BLaER1 treated with 17β-estradiol and CSF1 and Interleukin-3, amounts not matched to agents 10 nM and 100 nM (cell line): Measurements from ENCODE around the gene MYOG.

Experiments used
- H3K27ac ChIP-seq, 11 experiments: shearing (Covaris generic); formaldehyde crosslinking; 2 replicates each; pipeline ENCODE4 v1.8.1; 2022
- H3K27me3 ChIP-seq, 11 experiments: shearing (Covaris generic); formaldehyde crosslinking; 2 replicates each; pipeline ENCODE4 v1.8.1; 2022
- H3K36me3 ChIP-seq, 11 experiments: shearing (Covaris generic); formaldehyde crosslinking; 2 replicates each; pipeline ENCODE4 v1.8.1; 2022
- H3K4me1 ChIP-seq, 10 experiments: shearing (Covaris generic); formaldehyde crosslinking; 2 replicates each; pipeline ENCODE4 v1.8.1; 2022
- H3K4me2 ChIP-seq, 11 experiments: shearing (Covaris generic); formaldehyde crosslinking; 2 replicates each; pipeline ENCODE4 v1.8.1; 2022
- H3K4me3 ChIP-seq, 10 experiments: shearing (Covaris generic); formaldehyde crosslinking; 2 replicates each; pipeline ENCODE4 v1.8.1; 2022
- H3K9ac ChIP-seq, 11 experiments: shearing (Covaris generic); formaldehyde crosslinking; 2 replicates each; pipeline ENCODE4 v1.8.1; 2022
- H3K9me3 ChIP-seq, 11 experiments: shearing (Covaris generic); formaldehyde crosslinking; replicated peaks in 1 of 11; 2 replicates each; pipeline ENCODE4 v1.8.1; 2022
- H4K20me1 ChIP-seq, 11 experiments: shearing (Covaris generic); formaldehyde crosslinking; 2 replicates each; pipeline ENCODE4 v1.8.1; 2022
- Cebpa-rat ChIP-seq, 11 experiments: shearing (Covaris generic); IDR thresholded peaks; 2 replicates each; pipeline ENCODE4 v1.8.1; 2022

MYOG gene

GRCh38 chr1:203088441-203088840 lies 2.6 kb upstream of the MYOG start:
- H3K27me3 ChIP-seq, result no peaks in the 10 kb centered on the region
- H4K20me1 ChIP-seq, result no peaks in the 10 kb centered on the region
- TF ChIP-seq Cebpa-rat (IDR thresholded peaks at IDR 0.05), result no peak
- no peak overlapping the region for H3K4me3 ChIP-seq
- no peak overlapping the region for H3K27ac ChIP-seq
- H3K9me3 ChIP-seq, result peaks cover 0 to 4% (median 0%) of the 10 kb centered on the region in 11 experiments; a peak in 2 of 22 replicates
- H3K4me2 ChIP-seq, result no peak overlapping the region
- H3K4me1 ChIP-seq, result peaks cover 0 to 7% (median 0%) of the 10 kb centered on the region in 10 experiments; a peak in 3 of 20 replicates
- no peaks in the 10 kb centered on the region for H3K36me3 ChIP-seq
- H3K9ac ChIP-seq, result no peak overlapping the region

- Histone ChIP-seq H3K4me3 (no peak overlapping the region), H3K9me3 (no peaks in the 10 kb centered on the region), H3K27ac (no peak overlapping the region), H4K20me1 (no peaks in the 10 kb centered on the region), H3K4me1 (peaks cover 4 to 20% (median 9%) of the 10 kb centered on the region in 10 experiments; a peak in 18 of 20 replicates), H3K36me3 (no peaks in the 10 kb centered on the region), H3K9ac (no peak overlapping the region), H3K4me2 (no peak overlapping the region), H3K27me3 (no peaks in the 10 kb centered on the region)
- TF ChIP-seq Cebpa-rat (IDR thresholded peaks at IDR 0.05), result no peak
Observed at GRCh38 chr1:203086992-203087763, 1.4 kb upstream of the MYOG start.

GRCh38 chr1:203084588-203085527 lies 954 bp downstream of the MYOG start:
- TF ChIP-seq Cebpa-rat (IDR thresholded peaks at IDR 0.05), result no peak
- Histone ChIP-seq H3K4me1 (peaks cover 4 to 24% (median 12%) of the 10 kb centered on the region in 10 experiments; a peak in 18 of 20 replicates), H3K27me3 (no peaks in the 10 kb centered on the region), H3K27ac (no peak overlapping the region), H3K9ac (no peak overlapping the region), H3K9me3 (no peaks in the 10 kb centered on the region), H4K20me1 (no peaks in the 10 kb centered on the region), H3K36me3 (peaks cover 0 to 7% (median 0%) of the 10 kb centered on the region in 11 experiments; a peak in 4 of 22 replicates), H3K4me2 (no peak overlapping the region), H3K4me3 (no peak overlapping the region)

- no peaks in the 10 kb centered on the region for H3K9me3 ChIP-seq
- H3K4me1 ChIP-seq, result peaks cover 4 to 24% (median 12%) of the 10 kb centered on the region in 10 experiments; a peak in 18 of 20 replicates
- no peaks in the 10 kb centered on the region for H4K20me1 ChIP-seq
- H3K27ac ChIP-seq, result no peak overlapping the region; a peak in 1 of 22 replicates
- no peaks in the 10 kb centered on the region for H3K27me3 ChIP-seq
- peak overlapping the region in 1 of 11 experiments; percentile 49; a peak in 3 of 22 replicates for H3K4me2 ChIP-seq
- TF ChIP-seq Cebpa-rat (IDR thresholded peaks at IDR 0.05), result no peak
- no peak overlapping the region for H3K4me3 ChIP-seq
- peaks cover 0 to 16% (median 4%) of the 10 kb centered on the region in 11 experiments; a peak in 6 of 22 replicates for H3K36me3 ChIP-seq
- H3K9ac ChIP-seq, result 0 out of 22 replicates have a peak overlapping the region, but pooled peaks of 1 of the 11 experiments have one; percentile 12
Observed at GRCh38 chr1:203083463-203083921, 2.3 kb downstream of the MYOG start.

GRCh38 chr1:203082571-203083462 lies 3.0 kb downstream of the MYOG start:
- TF ChIP-seq Cebpa-rat (IDR thresholded peaks at IDR 0.05), result 0 out of 22 replicates have a peak, but pooled peaks of 1 of the 11 experiments have one; percentile 29
- Histone ChIP-seq H3K27ac (0 out of 22 replicates have a peak overlapping the region, but pooled peaks of 1 of the 11 experiments have one; percentile 5), H3K36me3 (peaks cover 0 to 22% (median 9%) of the 10 kb centered on the region in 11 experiments; a peak in 7 of 22 replicates), H3K9me3 (no peaks in the 10 kb centered on the region), H3K4me1 (peaks cover 4 to 24% (median 12%) of the 10 kb centered on the region in 10 experiments; a peak in 18 of 20 replicates), H3K4me3 (no peak overlapping the region), H3K9ac (0 out of 22 replicates have a peak overlapping the region, but pooled peaks of 1 of the 11 experiments have one; percentile 12), H4K20me1 (no peaks in the 10 kb centered on the region), H3K4me2 (peak overlapping the region in 9 of 11 experiments; percentile 26 to 58 (median 46); a peak in 14 of 22 replicates), H3K27me3 (no peaks in the 10 kb centered on the region)

- no peak for TF ChIP-seq Cebpa-rat (IDR thresholded peaks at IDR 0.05)
- no peaks in the 10 kb centered on the region for H3K27me3 ChIP-seq
- H3K4me3 ChIP-seq, result no peak overlapping the region
- H3K36me3 ChIP-seq, result peaks cover 0 to 28% (median 15%) of the 10 kb centered on the region in 11 experiments; a peak in 8 of 22 replicates
- H3K27ac ChIP-seq, result no peak overlapping the region
- peak overlapping the region in 9 of 11 experiments; percentile 26 to 58 (median 46); a peak in 11 of 22 replicates for H3K4me2 ChIP-seq
- H3K9me3 ChIP-seq, result no peaks in the 10 kb centered on the region
- H3K4me1 ChIP-seq, result peaks cover 4 to 24% (median 12%) of the 10 kb centered on the region in 10 experiments; a peak in 18 of 20 replicates
- no peak overlapping the region for H3K9ac ChIP-seq
- H4K20me1 ChIP-seq, result no peaks in the 10 kb centered on the region
Observed at GRCh38 chr1:203082231-203082505, 3.6 kb downstream of the MYOG start.

- Histone ChIP-seq H3K4me1 (peaks cover 4 to 25% (median 13%) of the 10 kb centered on the region in 10 experiments; a peak in 18 of 20 replicates), H3K27me3 (peaks cover 0 to 1% (median 0%) of the 10 kb centered on the region in 11 experiments; a peak in 4 of 22 replicates), H3K9me3 (no peaks in the 10 kb centered on the region), H3K4me2 (peak overlapping the region in 1 of 11 experiments; percentile 50; a peak in 1 of 22 replicates), H3K27ac (no peak overlapping the region), H4K20me1 (0 out of 22 replicates have a peak, but pooled peaks cover 0 to 1% (median 0%) of the 10 kb centered on the region in 11 experiments), H3K9ac (no peak overlapping the region), H3K4me3 (no peak overlapping the region), H3K36me3 (peaks cover 0 to 32% (median 21%) of the 10 kb centered on the region in 11 experiments; a peak in 10 of 22 replicates)
- no peak for TF ChIP-seq Cebpa-rat (IDR thresholded peaks at IDR 0.05)
Observed at GRCh38 chr1:203081465-203082230, 4.2 kb downstream of the MYOG start.
